Endothelial cell of umbilical vein (primary cell): Measurements from ENCODE around the gene RNU6-8. TPM values are rescaled to one million over a fixed set of nuclear protein-coding genes. Genes with fewer than 3 reads are reported as not detected.

Experiments used
- BruUV-seq: library from RNA; stranded (reverse); fragments of 400-500 nt; replicated peaks from 2 replicates; lab custom pipeline; 2021; lab: Mats Ljungman, UMichigan
- CTCF ChIA-PET: fragments of 300-600, 350-600 bp; sonication (Branson Sonifier 250); formaldehyde crosslinking; loops from one replicate; lab custom pipeline; 2021; ENCODE audit warnings: antibody characterized with exemption, inconsistent platforms; lab: Charles Lee
- POLR2A ChIA-PET: fragments of 300-600, 350-600 bp; sonication (Branson Sonifier 250); formaldehyde crosslinking; loops from one replicate; lab custom pipeline; 2021; ENCODE audit warnings: antibody characterized with exemption, inconsistent platforms; lab: Charles Lee
- DNase-seq: peaks from one replicate; pipeline ENCODE4 v3.0.0-alpha.2; 2011; ENCODE audit warnings: low read depth, low spot score
- FAIRE-seq: peaks from 2 replicates; lab custom pipeline; 2011; peaks lifted over from hg19 to GRCh38; lab: Jason Lieb, UNC
- H2AFZ ChIP-seq: 2 replicates; pipeline ENCODE4 v1.6.0; 2012; ENCODE audit warnings: low read depth, low read length, control low read depth, inconsistent platforms
- H3K27ac ChIP-seq: 2 replicates; pipeline ENCODE4 v1.5.1; 2011; ENCODE audit warnings: low read depth, mild to moderate bottlenecking, control low read depth, low read length, moderate library complexity; ENCODE audit not compliant: insufficient read depth
- H3K27me3 ChIP-seq, 2 experiments: 2 replicates each; pipeline versions ENCODE4 v1.6.0 to v1.6.1; 2011; ENCODE audit warnings: low read length in 2 of 2, mixed read lengths in 1 of 2; ENCODE audit not compliant: control insufficient read depth in 2 of 2, insufficient read depth in 2 of 2
- H3K36me3 ChIP-seq, 2 experiments: 2 replicates in 1 of 2; 3 replicates in 1 of 2; pipeline ENCODE4 v1.5.1; 2011; ENCODE audit warnings: low read length in 2 of 2, mild to moderate bottlenecking in 1 of 2, moderate library complexity in 1 of 2; ENCODE audit not compliant: control insufficient read depth in 2 of 2, insufficient read depth in 2 of 2; ENCODE audit errors: extremely low read depth in 1 of 2
- H3K4me1 ChIP-seq: 3 replicates; pipeline ENCODE4 v1.5.1; 2011; ENCODE audit warnings: mild to moderate bottlenecking, low read length; ENCODE audit not compliant: control insufficient read depth, insufficient read depth; ENCODE audit errors: extremely low read depth
- H3K4me2 ChIP-seq: 2 replicates; pipeline ENCODE4 v1.6.1; 2011; ENCODE audit warnings: low read length, control low read depth, mixed read lengths; ENCODE audit not compliant: insufficient read depth
- H3K4me3 ChIP-seq, 3 experiments: fragments of 200-600 bp in 1 of 3; sonication (generic), shearing (Covaris generic) in 1 of 3; replicated peaks in 1 of 3; 2 replicates each; pipeline ENCODE4 v1.5.1; 2011 to 2016; ENCODE audit warnings: control low read depth in 3 of 3, low read length in 3 of 3, mild to moderate bottlenecking in 2 of 3, inconsistent platforms in 1 of 3, low read depth in 1 of 3, moderate library complexity in 1 of 3; ENCODE audit not compliant: insufficient read depth in 1 of 3
- H3K79me2 ChIP-seq: 2 replicates; pipeline ENCODE4 v1.6.0; 2012; ENCODE audit warnings: low read length, inconsistent platforms; ENCODE audit not compliant: control insufficient read depth, insufficient read depth
- H3K9ac ChIP-seq: replicated peaks from 2 replicates; pipeline ENCODE3; 2011; ENCODE audit warnings: low read length, control low read depth; ENCODE audit not compliant: insufficient read depth; ENCODE audit errors: extremely low read depth
- H3K9me1 ChIP-seq: replicated peaks from 3 replicates; pipeline ENCODE4 v1.6.0; 2011; ENCODE audit warnings: mild to moderate bottlenecking, low read length; ENCODE audit not compliant: control insufficient read depth, insufficient read depth; ENCODE audit errors: extremely low read depth
- H3K9me3 ChIP-seq: replicated peaks from 2 replicates; pipeline ENCODE4 v1.5.1; 2012; ENCODE audit warnings: low read length, inconsistent platforms; ENCODE audit not compliant: control insufficient read depth, insufficient read depth
- H4K20me1 ChIP-seq: replicated peaks from 2 replicates; pipeline ENCODE3; 2011; ENCODE audit warnings: mild to moderate bottlenecking, low read length; ENCODE audit not compliant: control insufficient read depth, insufficient read depth; ENCODE audit errors: extremely low read depth
- CTCF ChIP-seq, 2 donors: IDR thresholded peaks; 1 replicate in 1 of 2; 2 replicates in 1 of 2; pipeline ENCODE4 v1.5.1; 2011; ENCODE audit warnings: low read length in 2 of 2, mild to moderate bottlenecking in 2 of 2, moderate library complexity in 2 of 2, control low read depth in 1 of 2, inconsistent platforms in 1 of 2, low read depth in 1 of 2; ENCODE audit not compliant: insufficient read depth in 1 of 2; ENCODE audit errors: extremely low read depth in 1 of 2
- EZH2 ChIP-seq: IDR thresholded peaks from 2 replicates; pipeline ENCODE4 v1.6.1; 2012; ENCODE audit warnings: borderline replicate concordance, low read depth, mild to moderate bottlenecking, moderate library complexity, low read length, inconsistent platforms; ENCODE audit not compliant: severe bottlenecking
- FOS ChIP-seq: IDR thresholded peaks from 2 replicates; pipeline ENCODE4 v1.6.1; 2011; ENCODE audit warnings: mild to moderate bottlenecking, low read length, moderate library complexity, borderline replicate concordance; ENCODE audit not compliant: insufficient read depth
- GATA2 ChIP-seq: IDR thresholded peaks from 2 replicates; pipeline ENCODE4 v1.7.0; 2011; ENCODE audit warnings: low read depth, mild to moderate bottlenecking, moderate library complexity, mixed read lengths, low read length; ENCODE audit not compliant: insufficient read length, insufficient read depth
- JUN ChIP-seq: IDR thresholded peaks from 2 replicates; pipeline ENCODE4 v1.6.1; 2011; ENCODE audit warnings: borderline replicate concordance, low read depth; ENCODE audit not compliant: insufficient read length, insufficient read depth
- MAX ChIP-seq: IDR thresholded peaks from 2 replicates; pipeline ENCODE4 v1.6.1; 2011; ENCODE audit not compliant: insufficient read depth, insufficient read length
- MYC ChIP-seq: IDR thresholded peaks from one replicate; pipeline ENCODE4 v1.6.1; 2011; ENCODE audit warnings: mild to moderate bottlenecking, low read depth, low read length
- POLR2A ChIP-seq: IDR thresholded peaks from 2 replicates; pipeline ENCODE4 v1.6.1; 2012; ENCODE audit warnings: low read depth, mild to moderate bottlenecking, control low read depth, low read length
- POLR2AphosphoS5 ChIP-seq: IDR thresholded peaks from 2 replicates; pipeline ENCODE4 v1.6.1; 2012; ENCODE audit warnings: low read depth, mild to moderate bottlenecking, control low read depth, low read length, moderate library complexity; ENCODE audit not compliant: insufficient read depth
- dilution Hi-C: fragments of 300-500 bp; cut with MboI; formaldehyde crosslinking; loops from one replicate; pipeline ENCODE4 v1.15.0; 2019; ENCODE audit warnings: low sequenced_read_pairs; ENCODE audit not compliant: extremely low pct_ligation_motif_present
- intact Hi-C: fragments of 100-400 bp; cut with micrococcal nuclease; formaldehyde crosslinking; loops from one replicate; pipeline ENCODE4 v1.10.0; 2022
- polyA plus RNA-seq, 4 experiments: library from polyadenylated mRNA; depleted of rRNA in 3 of 4; stranded (reverse) in 3 of 4; unstranded in 1 of 4; fragments of >200 nt; gene quantifications; 2 replicates each; pipeline versions ENCODE4 v1.2.1 to v1.2.3, GENCODE V29; 2011 to 2012; ENCODE audit warnings: missing spikeins in 1 of 4
- total RNA-seq: library from RNA; stranded (reverse); gene quantifications from 2 replicates; pipeline ENCODE4 v1.2.3, GENCODE V29; 2021

RNU6-8 gene
- total and polyA plus RNA-seq, 2 donors (not counting 3 experiments of a cell fraction or from before 2014, with no cell fraction given), result not detected

GRCh38 chr14:32202491-32202997, 525 bp downstream of the RNU6-8 start:
- Histone ChIP-seq H3K27ac (no peak overlapping the region), H3K4me1 (peaks cover 16% of the 10 kb centered on the region), H4K20me1 (no peaks in the 10 kb centered on the region), H3K27me3 (peaks cover 6 to 15% of the 10 kb centered on the region in 2 experiments), H3K9me1 (no peaks in the 10 kb centered on the region), H3K4me3 (peak overlapping the region; percentile 23 to 92 (median 55)), H2AFZ (peak overlapping the region; percentile 43), H3K36me3 (no peaks in the 10 kb centered on the region), H3K9me3 (no peaks in the 10 kb centered on the region), H3K9ac (no peak overlapping the region), H3K4me2 (peak overlapping the region; percentile 99), H3K79me2 (no peaks in the 10 kb centered on the region)
- POLR2A ChIA-PET, result no interaction called here
- no TSS peak for BruUV-seq
- FAIRE-seq (no peak), DNase-seq (peak; percentile 55)
- CTCF ChIA-PET, result interaction anchor here (1.2 to 1.6 kb wide), 4 partner anchors 11 to 358 kb away, joined by 3 to 7 read pairs (median 4); no protein-coding TSS in a partner anchor
- intact Hi-C loops, result loop anchor here (2.0 to 5.0 kb wide), 5 partner anchors 216 to 745 kb away; partner anchors contain the start of gene DTD2
- dilution Hi-C loops, result no loop called here
- TF ChIP-seq MAX, result no peak

GRCh38 chr14:32201816-32202490, 1.1 kb downstream of the RNU6-8 start, which contains the start of gene RNU6-7:
RNU6-7 (plus strand) TSS chr14:32202045.
- TF ChIP-seq FOS (no peak), GATA2 (no peak), EZH2 (no peak), MAX (no peak), CTCF (IDR thresholded peaks at IDR 0.05; ENCODE audit: extremely low read depth in 1 of 2, insufficient read depth in 1 of 2, low read depth in 1 of 2, low read length in 2 of 2) (no peak), MYC (no peak), JUN (no peak), POLR2AphosphoS5 (no peak), POLR2A (no peak)
- Histone ChIP-seq H3K4me2 (peak within 1 kb of the TSS; percentile 99), H2AFZ (peak within 1 kb of the TSS; percentile 43), H3K4me1 (peaks cover 16% of the 10 kb centered on the region), H3K9me3 (no peaks in the 10 kb centered on the region), H3K9me1 (no peaks in the 10 kb centered on the region), H3K27ac (no peak within 1 kb of the TSS), H3K4me3 (peak within 1 kb of the TSS; percentile 23 to 92 (median 55)), H4K20me1 (no peaks in the 10 kb centered on the region), H3K36me3 (no peaks in the 10 kb centered on the region), H3K27me3 (peaks cover 6 to 10% of the 10 kb centered on the region in 2 experiments), H3K79me2 (no peaks in the 10 kb centered on the region), H3K9ac (peak within 1 kb of the TSS; percentile 6)
- ChIA-PET CTCF (interaction anchor here (1.2 to 1.6 kb wide), 3 partner anchors 12 to 358 kb away, joined by 3 to 4 read pairs (median 3); no protein-coding TSS in a partner anchor), POLR2A (no interaction called here)
- dilution Hi-C loops, result no loop called here
- intact Hi-C loops, result loop anchor here (1.0 to 5.0 kb wide), 6 partner anchors 50 to 745 kb away; partner anchors contain the start of gene DTD2
- no peak for FAIRE-seq
- no peak for DNase-seq
- BruUV-seq, result no TSS peak
